ENCODE data around the gene SPTBN1.

The SPTBN1 gene

GRCh38 chr2:54574860-54575247 lies 118.7 kb downstream of the SPTBN1 start:
- DNase-seq (ENCODE audit: low read depth): no peak

DNA sequence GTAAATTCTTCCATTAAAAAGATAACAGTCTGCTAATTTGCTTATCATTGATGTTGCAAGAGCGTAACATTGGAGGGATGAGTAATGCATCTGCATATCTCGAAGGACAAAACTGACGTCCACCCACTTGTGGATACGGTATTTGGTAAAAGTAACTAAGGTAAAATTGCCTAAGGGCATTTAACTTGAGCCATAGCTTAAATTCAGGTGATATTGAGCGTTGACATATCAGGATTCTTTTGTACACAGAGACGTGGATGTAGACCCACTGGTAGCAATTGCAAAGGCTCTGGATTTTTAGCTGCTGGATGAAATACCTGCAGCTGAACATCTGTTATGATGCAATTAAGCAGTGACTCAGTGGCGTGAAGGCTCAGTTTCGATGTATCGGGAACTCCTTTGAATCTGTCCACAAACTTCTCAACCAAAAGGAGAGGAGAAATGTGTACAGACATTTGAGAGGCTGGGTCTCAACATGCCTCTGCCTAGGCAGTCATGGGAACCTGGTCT lies 119.3 kb downstream of the SPTBN1 start:
- no peak for DNase-seq (ENCODE audit: low read depth)

DNA sequence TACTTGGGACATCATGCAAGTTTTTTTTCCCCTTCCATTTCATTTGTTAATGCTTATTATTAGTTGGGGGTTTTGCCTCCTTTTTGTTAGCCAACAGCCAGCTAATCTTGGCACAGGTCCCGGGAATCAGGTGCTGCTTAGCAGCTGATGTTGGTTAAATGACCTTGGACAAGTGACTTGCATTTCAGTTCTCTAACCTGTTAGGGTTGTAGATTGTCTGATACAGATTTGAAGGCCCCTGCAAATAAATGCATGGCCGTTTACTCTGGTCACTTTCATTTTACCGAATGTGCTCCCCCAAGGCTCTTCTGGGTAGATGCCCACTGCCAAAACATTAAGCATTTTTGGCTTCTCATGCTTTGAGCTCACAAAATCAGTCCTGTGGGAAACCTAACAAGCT lies 120.9 kb downstream of the SPTBN1 start:
- no peak for DNase-seq (ENCODE audit: low read depth)

- no peak for DNase-seq (ENCODE audit: low read depth)
Measured at GRCh38 chr2:54577944-54578647, 122.0 kb downstream of the SPTBN1 start.

DNA sequence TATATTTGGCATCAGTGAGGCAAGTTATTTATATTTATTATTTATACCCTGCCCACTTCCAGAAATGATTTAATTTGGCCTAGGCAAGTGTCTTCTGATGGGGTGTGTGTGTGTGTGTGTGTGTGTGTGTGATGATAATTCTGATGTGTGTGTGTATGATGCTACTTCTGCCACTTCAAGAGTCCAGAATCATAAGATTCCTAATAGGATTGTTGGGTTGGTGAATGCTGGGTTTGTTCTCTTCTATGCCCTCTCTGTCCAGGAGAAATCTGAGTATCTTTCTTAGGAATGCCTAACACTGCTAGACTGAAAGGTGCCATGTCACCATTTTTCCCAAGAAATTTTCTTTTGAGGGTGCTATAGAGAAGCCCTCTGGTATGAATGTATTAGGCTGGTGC lies 122.5 kb downstream of the SPTBN1 start:
- DNase-seq (ENCODE audit: low read depth): no peak

- no peak for DNase-seq (ENCODE audit: low read depth)
Measured at GRCh38 chr2:54579061-54579681, 123.0 kb downstream of the SPTBN1 start.

- no peak for DNase-seq (ENCODE audit: low read depth)
Measured at GRCh38 chr2:54579682-54580620, 123.8 kb downstream of the SPTBN1 start.

- DNase-seq (ENCODE audit: low read depth): no peak
Measured at GRCh38 chr2:54581326-54582039, 125.4 kb downstream of the SPTBN1 start.

DNA sequence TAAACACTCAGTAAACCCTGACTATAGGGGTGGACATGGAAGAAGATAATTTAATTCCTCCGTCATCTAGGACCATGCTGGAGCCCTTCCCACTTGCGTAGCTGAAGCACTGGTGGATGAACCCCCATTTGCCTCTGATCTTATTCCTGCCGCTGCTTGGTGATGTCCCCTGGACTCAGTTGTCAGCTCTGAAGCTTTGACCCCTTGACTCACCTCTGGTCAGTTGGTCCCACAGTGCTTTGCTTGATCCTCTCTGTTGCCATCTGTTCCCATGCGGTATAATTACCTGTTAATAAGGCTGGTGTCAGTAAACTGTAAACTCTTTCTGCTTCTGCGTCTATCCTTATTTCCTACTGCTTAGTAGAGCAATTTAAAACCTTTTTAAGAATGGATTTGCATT lies 126.9 kb downstream of the SPTBN1 start:
- no peak for DNase-seq (ENCODE audit: low read depth)

DNA sequence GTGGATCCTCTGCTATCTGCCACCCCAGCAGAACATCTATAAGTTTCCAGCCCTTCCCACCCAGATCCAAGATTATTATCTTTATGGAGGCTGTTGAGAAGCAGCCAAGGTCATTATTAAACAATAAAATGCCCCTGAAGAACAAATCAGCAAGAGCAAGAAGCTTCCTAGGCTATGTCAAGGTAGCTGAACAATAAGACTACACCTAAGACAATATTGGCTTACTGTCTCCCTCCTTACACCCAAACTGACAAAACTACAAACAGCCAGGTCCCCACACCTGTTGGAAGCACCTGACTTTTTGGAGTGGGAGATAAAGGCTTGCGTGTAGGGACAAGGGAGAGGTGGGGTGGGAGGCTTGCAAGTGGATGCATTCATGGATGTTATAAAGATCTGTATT lies 128.5 kb downstream of the SPTBN1 start:
- no peak for DNase-seq (ENCODE audit: low read depth)

- no peak for DNase-seq (ENCODE audit: low read depth)
Measured at GRCh38 chr2:54585136-54585733, 129.1 kb downstream of the SPTBN1 start.

- no peak for DNase-seq (ENCODE audit: low read depth)
Measured at GRCh38 chr2:54586062-54586461, 129.9 kb downstream of the SPTBN1 start.

- no peak for DNase-seq (ENCODE audit: low read depth)
Measured at GRCh38 chr2:54586494-54586893, 130.4 kb downstream of the SPTBN1 start.

DNA sequence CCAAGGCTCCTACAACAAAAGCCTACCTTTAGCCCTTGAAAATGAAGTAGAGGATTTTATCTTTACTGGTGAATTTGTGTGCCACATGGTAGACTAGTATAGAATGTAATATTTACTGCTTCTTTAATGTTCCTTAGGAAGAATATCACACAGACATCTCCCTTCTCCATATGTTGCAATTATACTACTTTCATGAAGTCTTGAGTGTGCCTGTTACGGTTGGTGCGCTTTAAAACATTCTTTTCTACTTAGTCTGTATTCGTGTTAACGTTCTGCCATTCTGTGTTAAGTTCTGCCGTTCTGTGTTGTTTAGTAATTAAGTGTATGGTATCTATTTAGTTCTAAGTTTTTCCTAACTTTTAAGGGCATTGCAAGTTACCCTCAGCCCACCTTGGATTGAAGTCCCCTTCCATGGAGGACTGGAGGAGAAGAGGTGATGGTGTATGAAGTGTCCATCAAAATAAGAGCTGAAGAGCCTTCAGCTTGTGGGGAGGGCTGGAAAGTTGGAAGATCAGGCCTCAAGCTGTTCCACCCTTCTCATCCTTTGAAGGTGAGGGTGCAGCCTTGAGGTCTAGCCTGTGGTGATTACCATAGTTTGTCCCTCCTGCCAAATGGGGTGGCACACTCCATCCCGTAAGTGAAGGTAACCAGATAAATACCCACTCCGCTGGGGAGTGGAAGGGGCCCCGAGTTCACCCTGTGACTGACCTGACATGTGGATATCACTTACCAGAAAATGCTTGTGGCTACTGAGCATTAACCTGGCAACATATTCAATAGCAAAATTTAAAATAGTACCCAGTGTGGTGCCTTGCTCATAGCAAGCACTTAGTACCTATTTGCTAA lies 131.3 kb downstream of the SPTBN1 start:
- DNase-seq (ENCODE audit: low read depth): no peak

GRCh38 chr2:54588244-54588899 lies 132.2 kb downstream of the SPTBN1 start:
- DNase-seq (ENCODE audit: low read depth): no peak

- no peak for DNase-seq (ENCODE audit: low read depth)
Measured at GRCh38 chr2:54589038-54589339, 132.9 kb downstream of the SPTBN1 start.

GRCh38 chr2:54589340-54590215 lies 133.5 kb downstream of the SPTBN1 start:
- no peak for DNase-seq (ENCODE audit: low read depth)

GRCh38 chr2:54590216-54591120 lies 134.3 kb downstream of the SPTBN1 start:
- DNase-seq (ENCODE audit: low read depth): no peak
